Erythroblast (primary cell): Measurements from ENCODE around the gene SMIM27.
"Not testable (repeated sequence)": the region's sequence is repeated elsewhere in the genome, so short reads cannot be mapped to it uniquely, and the experiment has no call there.

Experiments used
- DNase-seq, 2 experiments: peaks; one replicate each; lab custom pipeline; 2025; lab: John Stamatoyannopoulos, UW
- GATA1 ChIP-seq: IDR thresholded peaks from 2 replicates; pipeline ENCODE4 v1.6.1; 2011; ENCODE audit warnings: low read depth, mild to moderate bottlenecking, control low read depth, low read length, moderate library complexity
- POLR2A ChIP-seq: IDR thresholded peaks from 2 replicates; pipeline ENCODE4 v1.6.1; 2011; ENCODE audit warnings: mild to moderate bottlenecking, low read length

The SMIM27 gene

GRCh38 chr9:32543047-32543446 is 9.1 kb upstream of the SMIM27 start:
- no peak for DNase-seq
- TF ChIP-seq POLR2A (no peak), GATA1 (no peak)

- DNase-seq = no peak
- TF ChIP-seq GATA1 (no peak), POLR2A (no peak)
Observed at GRCh38 chr9:32545884-32546283, 6.2 kb upstream of the SMIM27 start.

GRCh38 chr9:32548213-32548612 is 3.9 kb upstream of the SMIM27 start:
- DNase-seq = not testable (repeated sequence)

DNA sequence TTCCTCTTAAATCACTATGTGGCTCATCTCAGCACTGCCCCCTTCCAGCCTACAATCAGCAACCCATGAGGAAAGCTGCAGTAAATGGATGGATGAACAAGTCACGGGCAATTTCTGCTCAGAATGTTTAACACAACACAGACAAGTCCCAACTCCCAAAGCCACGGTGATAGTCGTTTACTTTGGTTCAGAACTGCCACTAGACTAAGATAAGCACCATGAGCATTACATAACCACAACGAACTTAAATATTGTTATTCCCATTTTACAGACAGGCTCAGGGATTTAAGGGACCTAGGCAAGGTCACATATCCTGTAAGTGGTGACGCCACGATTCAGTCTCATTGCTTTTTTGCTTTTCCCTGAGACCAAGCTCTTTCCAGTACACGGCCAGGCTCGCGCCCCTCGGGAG is 2.0 kb upstream of the SMIM27 start:
- no peak for TF ChIP-seq POLR2A
- TF ChIP-seq GATA1 = no peak
- DNase-seq = peak; percentile 56 to 74

GRCh38 chr9:32550562-32551275 is 1.4 kb upstream of the SMIM27 start:
- DNase-seq = peak; percentile 92 to 95
- no peak for TF ChIP-seq POLR2A
- TF ChIP-seq GATA1 = no peak

GRCh38 chr9:32551276-32552051 is 663 bp upstream of the SMIM27 start:
- peak; percentile 70 for TF ChIP-seq POLR2A
- no peak for TF ChIP-seq GATA1
- peak; percentile 77 to 85 for DNase-seq

- TF ChIP-seq POLR2A (peak; percentile 18), GATA1 (peak; percentile 54)
- peak; percentile 94 to 98 for DNase-seq
Observed at GRCh38 chr9:32554107-32554506, 2.0 kb downstream of the SMIM27 start.

- peak in 1 of 2 experiments; percentile 79 for DNase-seq
- no peak for TF ChIP-seq GATA1
- no peak for TF ChIP-seq POLR2A
Observed at GRCh38 chr9:32554591-32554990, 2.5 kb downstream of the SMIM27 start.

GRCh38 chr9:32558408-32558934 is 6.3 kb downstream of the SMIM27 start:
- TF ChIP-seq POLR2A (no peak), GATA1 (no peak)
- no peak for DNase-seq

DNA sequence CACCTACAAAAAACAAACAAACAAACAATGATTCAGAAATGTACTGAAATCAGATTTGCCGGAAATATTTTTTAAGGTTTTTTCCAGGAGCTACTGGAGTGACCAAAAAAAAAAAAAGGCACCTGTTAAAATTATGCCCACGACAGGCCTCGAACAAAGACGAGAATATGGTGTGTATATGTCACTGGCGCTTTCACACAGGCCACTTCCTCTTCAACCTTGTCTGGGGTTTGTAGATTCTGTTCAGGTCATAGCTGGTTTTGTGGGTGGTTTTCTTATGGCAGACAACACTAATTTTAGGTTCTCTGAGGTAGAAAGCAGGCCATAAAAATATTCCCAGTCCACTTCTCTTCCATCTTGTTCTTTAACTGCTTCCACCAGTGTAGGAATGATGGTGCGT is 13.8 kb downstream of the SMIM27 start:
- TF ChIP-seq POLR2A (no peak), GATA1 (no peak)
- DNase-seq = no peak

DNA sequence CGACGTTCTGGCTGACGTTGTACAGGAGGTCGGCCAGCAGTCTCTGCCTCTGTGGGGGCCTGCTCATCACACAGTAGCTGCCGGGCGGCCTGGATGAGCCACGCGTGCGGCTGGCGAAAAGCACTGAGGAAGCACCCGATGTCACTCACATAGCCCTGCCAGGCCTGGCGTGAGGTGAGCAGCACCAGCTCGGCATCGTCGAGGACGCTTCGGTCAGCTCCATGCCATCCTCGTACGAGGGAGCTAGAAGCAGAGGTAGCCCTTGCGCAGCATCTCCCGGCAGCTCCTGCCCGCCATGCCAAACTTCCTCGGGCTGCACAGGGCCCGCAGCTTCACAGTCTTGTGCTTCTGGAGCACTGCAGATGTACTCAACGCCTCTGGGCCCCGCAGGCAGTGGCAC is 14.6 kb downstream of the SMIM27 start:
- TF ChIP-seq GATA1 = no peak

GRCh38 chr9:32570262-32570661 is 18.1 kb downstream of the SMIM27 start:
- DNase-seq = peak; percentile 24 to 45
- TF ChIP-seq POLR2A (no peak), GATA1 (no peak)

More for the DNA sequence above, 14.6 kb downstream of the SMIM27 start:
- no peak for DNase-seq

DNA sequence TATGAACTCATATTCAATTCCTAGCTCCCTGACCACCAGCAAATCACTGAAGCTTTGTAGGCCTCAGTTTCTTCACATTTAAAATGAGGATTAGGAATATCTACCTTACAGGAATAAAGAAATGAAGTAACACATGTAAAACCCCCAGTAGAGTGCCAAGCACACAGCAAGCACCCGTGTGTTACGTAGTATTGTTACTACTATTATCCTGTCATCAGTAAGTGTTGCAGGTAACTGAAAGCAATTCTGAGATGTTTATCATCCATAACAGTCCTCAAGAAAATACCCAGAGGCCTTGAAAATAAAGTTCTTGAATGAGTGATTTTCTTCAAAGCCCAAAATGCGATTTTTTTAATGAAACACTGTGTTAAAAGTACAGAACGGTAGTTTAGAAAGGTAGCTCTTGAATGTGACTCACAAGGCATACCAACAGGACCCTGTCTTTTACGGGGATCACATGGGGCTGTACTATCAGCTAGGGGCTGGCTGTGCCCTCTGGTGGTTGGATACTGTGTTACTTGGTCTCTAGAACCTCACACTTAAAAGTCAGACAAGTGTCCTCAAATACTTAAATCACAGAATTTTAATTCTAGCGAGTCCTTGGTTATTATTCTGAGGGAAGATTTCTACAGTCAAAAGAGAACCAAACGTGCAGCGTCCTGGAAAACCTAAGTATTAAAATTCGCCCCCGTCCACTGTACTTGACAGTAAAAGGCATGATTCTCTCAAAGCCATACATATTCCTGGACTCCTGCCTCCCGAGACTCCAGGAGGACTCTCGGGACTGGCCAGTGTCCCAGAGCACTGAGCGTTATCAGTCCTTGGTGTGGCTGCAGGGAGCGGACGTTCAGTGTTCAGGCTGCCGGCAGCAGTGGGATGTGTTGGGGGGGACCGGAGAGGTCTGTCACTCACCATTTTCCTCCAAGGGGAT is 20.1 kb downstream of the SMIM27 start:
- DNase-seq = peak; percentile 91 to 92

GRCh38 chr9:32572900-32573523 is 20.9 kb downstream of the SMIM27 start, which contains the start of gene NDUFB6:
NDUFB6 (minus strand) TSS chr9:32573159; CDS start chr9:32573060, 99 bp downstream.
- DNase-seq = peak; percentile 97
- TF ChIP-seq POLR2A = peak; percentile 87
- no peak for TF ChIP-seq GATA1

More for the DNA sequence above, 20.1 kb downstream of the SMIM27 start:
- no peak for TF ChIP-seq GATA1
- TF ChIP-seq POLR2A = no peak
